Calu3 (cell line): ENCODE results near the gene CEACAM18. TPM values are rescaled to one million over a fixed set of nuclear protein-coding genes. Genes with fewer than 3 reads are reported as not detected.
A peak's percentile ranks its signal among the peaks of the same experiment; 100 is the strongest.

ENCODE experiments used
- BruUV-seq: library from RNA; stranded (reverse); fragments of 400-500 nt; replicated peaks from 2 replicates; lab custom pipeline; 2021; lab: Mats Ljungman, UMichigan
- CTCF ChIA-PET: fragments of 300-600 bp; sonication (Branson Sonifier 250); formaldehyde crosslinking; loops from one replicate; lab custom pipeline; 2022; ENCODE audit warnings: antibody characterized with exemption; lab: Charles Lee
- DNase-seq: peaks from one replicate; pipeline ENCODE4 v3.0.0; 2022
- H3K27ac Mint-ChIP-seq: one replicate; pipeline ENCODE4 v1.8.0; 2022; ENCODE audit warnings: mixed read lengths; ENCODE audit not compliant: unreplicated experiment
- H3K27me3 Mint-ChIP-seq: one replicate; pipeline ENCODE4 v1.8.0; 2022; ENCODE audit warnings: mixed read lengths; ENCODE audit not compliant: unreplicated experiment
- H3K36me3 Mint-ChIP-seq: one replicate; pipeline ENCODE4 v1.8.0; 2022; ENCODE audit warnings: mild to moderate bottlenecking, moderate library complexity, mixed read lengths; ENCODE audit not compliant: insufficient read depth, unreplicated experiment
- H3K4me1 Mint-ChIP-seq: one replicate; pipeline ENCODE4 v1.8.0; 2022; ENCODE audit warnings: mild to moderate bottlenecking, low read depth, mixed read lengths; ENCODE audit not compliant: unreplicated experiment
- H3K4me3 Mint-ChIP-seq: one replicate; pipeline ENCODE4 v1.8.0; 2022; ENCODE audit warnings: mild to moderate bottlenecking, low read depth, moderate library complexity, mixed read lengths; ENCODE audit not compliant: unreplicated experiment
- H3K9me3 Mint-ChIP-seq: one replicate; pipeline ENCODE4 v1.8.0; 2022; ENCODE audit warnings: low read depth, mixed read lengths; ENCODE audit not compliant: unreplicated experiment
- CTCF ChIP-seq: fragments of 200-600 bp; IDR thresholded peaks from one replicate; pipeline ENCODE4 v1.8.0; 2022; ENCODE audit warnings: antibody characterized with exemption; ENCODE audit not compliant: unreplicated experiment
- intact Hi-C: fragments of 100-400 bp; cut with micrococcal nuclease; formaldehyde crosslinking; loops from one replicate; pipeline ENCODE4 v1.10.0; 2022; ENCODE audit not compliant: unreplicated experiment
- total RNA-seq: library from RNA; stranded (reverse); gene quantifications from 2 replicates; pipeline ENCODE4 v1.2.3, GENCODE V29; 2022

The CEACAM18 gene
- total RNA-seq, 1 experiment from 2014 or later = not detected

- H3K36me3 Mint-ChIP-seq = no peaks in the 10 kb centered on the region
- no peak for DNase-seq
- no peak for TF ChIP-seq CTCF
- H3K4me1 Mint-ChIP-seq = no peaks in the 10 kb centered on the region
- CTCF ChIA-PET = no interaction called here
- peaks cover 86% of the 10 kb centered on the region for H3K27me3 Mint-ChIP-seq
- no TSS peak for BruUV-seq
- no peak overlapping the region for H3K27ac Mint-ChIP-seq
- intact Hi-C loops = no loop called here
- H3K9me3 Mint-ChIP-seq = no peaks in the 10 kb centered on the region
- no peak overlapping the region for H3K4me3 Mint-ChIP-seq
Measured at GRCh38 chr19:51434456-51434855, 43.9 kb upstream of the CEACAM18 start.

GRCh38 chr19:51439021-51439465, 39.3 kb upstream of the CEACAM18 start:
- BruUV-seq = no TSS peak
- Mint-ChIP-seq H3K27me3 (peaks cover 96% of the 10 kb centered on the region), H3K36me3 (no peaks in the 10 kb centered on the region), H3K9me3 (no peaks in the 10 kb centered on the region), H3K4me3 (no peak overlapping the region), H3K4me1 (peaks cover 24% of the 10 kb centered on the region), H3K27ac (no peak overlapping the region)
- intact Hi-C loops = no loop called here
- CTCF ChIA-PET = interaction anchor here (0.6 to 1.5 kb wide), 4 partner anchors 9 to 100 kb away, joined by 3 to 4 read pairs (median 3); partner anchors contain the start of gene VSIG10L
- peak; percentile 29 for TF ChIP-seq CTCF
- DNase-seq = peak; percentile 32

GRCh38 chr19:51440052-51440451, 38.3 kb upstream of the CEACAM18 start:
- intact Hi-C loops = no loop called here

DNA sequence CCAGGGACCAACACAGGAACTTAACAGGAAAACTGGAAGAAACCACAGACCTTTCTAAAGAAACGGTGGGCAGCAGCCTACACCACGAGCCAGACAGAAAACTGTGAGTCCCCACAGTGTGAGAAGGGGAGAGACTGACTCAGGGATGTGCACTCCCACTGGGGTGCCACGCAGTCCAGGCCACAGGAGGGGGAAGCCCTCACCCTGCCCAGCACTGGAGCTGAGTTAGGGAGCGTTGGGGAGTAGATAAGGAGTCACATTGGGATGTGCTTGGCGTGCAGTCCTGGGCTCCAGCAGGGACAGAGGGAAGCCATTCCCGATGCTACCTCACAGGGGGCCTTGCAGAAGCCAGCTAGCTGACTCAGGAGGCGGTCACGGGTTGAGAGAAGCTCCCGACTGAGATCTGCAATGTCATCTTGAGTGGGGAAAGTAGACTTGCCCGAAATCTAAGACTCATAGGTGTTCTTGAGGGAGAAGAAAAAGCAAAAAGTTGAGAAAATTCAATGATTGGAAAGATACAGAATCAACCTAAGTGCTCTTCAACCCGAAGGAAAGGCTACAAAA, 37.4 kb upstream of the CEACAM18 start:
- no peak for DNase-seq
- CTCF ChIA-PET = interaction anchor here (0.5 to 1.5 kb wide), 3 partner anchors 21 to 216 kb away, joined by 3 to 8 read pairs (median 3); no protein-coding TSS in a partner anchor
- H3K27ac Mint-ChIP-seq = no peak overlapping the region
- no peak overlapping the region for H3K4me3 Mint-ChIP-seq
- H3K9me3 Mint-ChIP-seq = no peaks in the 10 kb centered on the region
- intact Hi-C loops = no loop called here
- no TSS peak for BruUV-seq
- TF ChIP-seq CTCF = no peak
- peaks cover 24% of the 10 kb centered on the region for H3K4me1 Mint-ChIP-seq
- H3K36me3 Mint-ChIP-seq = no peaks in the 10 kb centered on the region
- H3K27me3 Mint-ChIP-seq = peaks cover 99% of the 10 kb centered on the region

More at GRCh38 chr19:51440052-51440451, 38.3 kb upstream of the CEACAM18 start:
- TF ChIP-seq CTCF = no peak
- CTCF ChIA-PET = interaction anchor here (1.5 kb wide), 2 partner anchors 18 to 34 kb away, joined by 3 to 4 read pairs; no protein-coding TSS in a partner anchor
- Mint-ChIP-seq H3K4me3 (no peak overlapping the region), H3K27ac (no peak overlapping the region), H3K27me3 (peaks cover 100% of the 10 kb centered on the region), H3K4me1 (peaks cover 24% of the 10 kb centered on the region), H3K36me3 (no peaks in the 10 kb centered on the region), H3K9me3 (no peaks in the 10 kb centered on the region)
- BruUV-seq = no TSS peak
- no peak for DNase-seq
